NCI-H1694 (cell line): ENCODE data around the gene CNTN1.

ENCODE experiments used
- DNase-seq: peaks from one replicate; lab custom pipeline; 2025; lab: John Stamatoyannopoulos, UW

CNTN1 gene

GRCh38 chr12:41120211-41120610 is 428.0 kb downstream of the CNTN1 start:
- DNase-seq: peak; percentile 40

GRCh38 chr12:41121374-41121773 is 429.1 kb downstream of the CNTN1 start:
- DNase-seq: no peak
